Measurements from ENCODE around the gene AFAP1L1.

Gene AFAP1L1

GRCh38 chr5:149338364-149338763 lies 66.7 kb downstream of the AFAP1L1 start:
- DNase-seq (ENCODE audit: low read depth) = no peak
- Histone ChIP-seq H3K9ac (ENCODE audit: low read length) (no peak overlapping the region), H3K4me3 (ENCODE audit: low read length) (no peak overlapping the region), H3K27me3 (replicated peaks; ENCODE audit: control insufficient read depth, insufficient read depth, low read length) (no peaks in the 10 kb centered on the region), H3K36me3 (ENCODE audit: control insufficient read depth, insufficient read depth, low read length, severe bottlenecking) (peaks cover 73% of the 10 kb centered on the region), H3K4me1 (ENCODE audit: control insufficient read depth, insufficient read depth, low read length) (no peaks in the 10 kb centered on the region), H3K9me3 (ENCODE audit: control insufficient read depth, low read length) (no peaks in the 10 kb centered on the region)

GRCh38 chr5:149340920-149341319 lies 69.3 kb downstream of the AFAP1L1 start:
- no peak overlapping the region for H3K9ac ChIP-seq (ENCODE audit: low read length)
- no peak overlapping the region for H3K4me3 ChIP-seq (ENCODE audit: low read length)
- H3K27me3 ChIP-seq (replicated peaks; ENCODE audit: control insufficient read depth, insufficient read depth, low read length) = no peaks in the 10 kb centered on the region
- H3K9me3 ChIP-seq (ENCODE audit: control insufficient read depth, low read length) = no peaks in the 10 kb centered on the region
- no peak for DNase-seq (ENCODE audit: low read depth)
- peaks cover 7% of the 10 kb centered on the region for H3K4me1 ChIP-seq (ENCODE audit: control insufficient read depth, insufficient read depth, low read length)
- H3K36me3 ChIP-seq (ENCODE audit: control insufficient read depth, insufficient read depth, low read length, severe bottlenecking) = peaks cover 54% of the 10 kb centered on the region

GRCh38 chr5:149341876-149342275 lies 70.2 kb downstream of the AFAP1L1 start:
- DNase-seq (ENCODE audit: low read depth) = no peak
- Histone ChIP-seq H3K27me3 (replicated peaks; ENCODE audit: control insufficient read depth, insufficient read depth, low read length) (no peaks in the 10 kb centered on the region), H3K36me3 (ENCODE audit: control insufficient read depth, insufficient read depth, low read length, severe bottlenecking) (peaks cover 46% of the 10 kb centered on the region), H3K9me3 (ENCODE audit: control insufficient read depth, low read length) (no peaks in the 10 kb centered on the region), H3K4me3 (ENCODE audit: low read length) (no peak overlapping the region), H3K9ac (ENCODE audit: low read length) (no peak overlapping the region), H3K4me1 (ENCODE audit: control insufficient read depth, insufficient read depth, low read length) (peaks cover 11% of the 10 kb centered on the region)

- Histone ChIP-seq H3K27me3 (replicated peaks; ENCODE audit: control insufficient read depth, insufficient read depth, low read length) (no peaks in the 10 kb centered on the region), H3K9ac (ENCODE audit: low read length) (peak overlapping the region; percentile 94), H3K4me3 (ENCODE audit: low read length) (peak overlapping the region; percentile 98), H3K9me3 (ENCODE audit: control insufficient read depth, low read length) (no peaks in the 10 kb centered on the region), H3K36me3 (ENCODE audit: control insufficient read depth, insufficient read depth, low read length, severe bottlenecking) (peaks cover 52% of the 10 kb centered on the region), H3K4me1 (ENCODE audit: control insufficient read depth, insufficient read depth, low read length) (peaks cover 19% of the 10 kb centered on the region)
- DNase-seq (ENCODE audit: low read depth) = no peak
Observed at GRCh38 chr5:149344151-149344550, 72.5 kb downstream of the AFAP1L1 start.

- Histone ChIP-seq H3K27me3 (replicated peaks; ENCODE audit: control insufficient read depth, insufficient read depth, low read length) (no peaks in the 10 kb centered on the region), H3K36me3 (ENCODE audit: control insufficient read depth, insufficient read depth, low read length, severe bottlenecking) (peaks cover 54% of the 10 kb centered on the region), H3K9ac (ENCODE audit: low read length) (peak within 1 kb of the TSS; percentile 94), H3K4me3 (ENCODE audit: low read length) (peak within 1 kb of the TSS; percentile 98), H3K4me1 (ENCODE audit: control insufficient read depth, insufficient read depth, low read length) (peaks cover 19% of the 10 kb centered on the region), H3K9me3 (ENCODE audit: control insufficient read depth, low read length) (no peaks in the 10 kb centered on the region)
- DNase-seq (ENCODE audit: low read depth) = peak; percentile 99
Observed at GRCh38 chr5:149345147-149345891, 73.7 kb downstream of the AFAP1L1 start, which contains the start of gene GRPEL2. Gene GRPEL2 (plus strand): TSS chr5:149345499. CDS start chr5:149345540, 41 bp downstream.

- Histone ChIP-seq H3K9ac (ENCODE audit: low read length) (peak overlapping the region; percentile 94), H3K4me1 (ENCODE audit: control insufficient read depth, insufficient read depth, low read length) (peaks cover 19% of the 10 kb centered on the region), H3K4me3 (ENCODE audit: low read length) (peak overlapping the region; percentile 98), H3K9me3 (ENCODE audit: control insufficient read depth, low read length) (no peaks in the 10 kb centered on the region), H3K27me3 (replicated peaks; ENCODE audit: control insufficient read depth, insufficient read depth, low read length) (no peaks in the 10 kb centered on the region), H3K36me3 (ENCODE audit: control insufficient read depth, insufficient read depth, low read length, severe bottlenecking) (peaks cover 54% of the 10 kb centered on the region)
- peak; percentile 69 for DNase-seq (ENCODE audit: low read depth)
Observed at GRCh38 chr5:149345892-149346222, 74.2 kb downstream of the AFAP1L1 start.

GRCh38 chr5:149348518-149348917 lies 76.9 kb downstream of the AFAP1L1 start:
- H3K4me1 ChIP-seq (ENCODE audit: control insufficient read depth, insufficient read depth, low read length) = peaks cover 19% of the 10 kb centered on the region
- no peak overlapping the region for H3K4me3 ChIP-seq (ENCODE audit: low read length)
- H3K9ac ChIP-seq (ENCODE audit: low read length) = no peak overlapping the region
- no peaks in the 10 kb centered on the region for H3K9me3 ChIP-seq (ENCODE audit: control insufficient read depth, low read length)
- no peak for DNase-seq (ENCODE audit: low read depth)
- no peaks in the 10 kb centered on the region for H3K27me3 ChIP-seq (replicated peaks; ENCODE audit: control insufficient read depth, insufficient read depth, low read length)
- peaks cover 66% of the 10 kb centered on the region for H3K36me3 ChIP-seq (ENCODE audit: control insufficient read depth, insufficient read depth, low read length, severe bottlenecking)

- Histone ChIP-seq H3K4me1 (ENCODE audit: control insufficient read depth, insufficient read depth, low read length) (peaks cover 17% of the 10 kb centered on the region), H3K4me3 (ENCODE audit: low read length) (no peak overlapping the region), H3K9me3 (ENCODE audit: control insufficient read depth, low read length) (no peaks in the 10 kb centered on the region), H3K27me3 (replicated peaks; ENCODE audit: control insufficient read depth, insufficient read depth, low read length) (no peaks in the 10 kb centered on the region), H3K9ac (ENCODE audit: low read length) (no peak overlapping the region), H3K36me3 (ENCODE audit: control insufficient read depth, insufficient read depth, low read length, severe bottlenecking) (peaks cover 74% of the 10 kb centered on the region)
- DNase-seq (ENCODE audit: low read depth) = no peak
Observed at GRCh38 chr5:149349382-149349781, 77.7 kb downstream of the AFAP1L1 start.

- DNase-seq (ENCODE audit: low read depth) = no peak
- H3K9me3 ChIP-seq (ENCODE audit: control insufficient read depth, low read length) = no peaks in the 10 kb centered on the region
- no peaks in the 10 kb centered on the region for H3K27me3 ChIP-seq (replicated peaks; ENCODE audit: control insufficient read depth, insufficient read depth, low read length)
- H3K9ac ChIP-seq (ENCODE audit: low read length) = no peak overlapping the region
- H3K36me3 ChIP-seq (ENCODE audit: control insufficient read depth, insufficient read depth, low read length, severe bottlenecking) = peaks cover 84% of the 10 kb centered on the region
- peaks cover 5% of the 10 kb centered on the region for H3K4me1 ChIP-seq (ENCODE audit: control insufficient read depth, insufficient read depth, low read length)
- no peak overlapping the region for H3K4me3 ChIP-seq (ENCODE audit: low read length)
Observed at GRCh38 chr5:149352169-149352568, 80.5 kb downstream of the AFAP1L1 start.

GRCh38 chr5:149353911-149354310 lies 82.3 kb downstream of the AFAP1L1 start:
- no peak overlapping the region for H3K9ac ChIP-seq (ENCODE audit: low read length)
- no peaks in the 10 kb centered on the region for H3K9me3 ChIP-seq (ENCODE audit: control insufficient read depth, low read length)
- DNase-seq (ENCODE audit: low read depth) = no peak
- no peaks in the 10 kb centered on the region for H3K27me3 ChIP-seq (replicated peaks; ENCODE audit: control insufficient read depth, insufficient read depth, low read length)
- no peak overlapping the region for H3K4me3 ChIP-seq (ENCODE audit: low read length)
- H3K36me3 ChIP-seq (ENCODE audit: control insufficient read depth, insufficient read depth, low read length, severe bottlenecking) = peaks cover 67% of the 10 kb centered on the region
- H3K4me1 ChIP-seq (ENCODE audit: control insufficient read depth, insufficient read depth, low read length) = peaks cover 5% of the 10 kb centered on the region

GRCh38 chr5:149355688-149356087 lies 84.0 kb downstream of the AFAP1L1 start:
- Histone ChIP-seq H3K27me3 (replicated peaks; ENCODE audit: control insufficient read depth, insufficient read depth, low read length) (no peaks in the 10 kb centered on the region), H3K36me3 (ENCODE audit: control insufficient read depth, insufficient read depth, low read length, severe bottlenecking) (peaks cover 49% of the 10 kb centered on the region), H3K9ac (ENCODE audit: low read length) (no peak overlapping the region), H3K4me3 (ENCODE audit: low read length) (no peak overlapping the region), H3K9me3 (ENCODE audit: control insufficient read depth, low read length) (no peaks in the 10 kb centered on the region), H3K4me1 (ENCODE audit: control insufficient read depth, insufficient read depth, low read length) (peaks cover 5% of the 10 kb centered on the region)
- DNase-seq (ENCODE audit: low read depth) = no peak

GRCh38 chr5:149356391-149356790 lies 84.7 kb downstream of the AFAP1L1 start:
- Histone ChIP-seq H3K9me3 (ENCODE audit: control insufficient read depth, low read length) (no peaks in the 10 kb centered on the region), H3K4me1 (ENCODE audit: control insufficient read depth, insufficient read depth, low read length) (peaks cover 5% of the 10 kb centered on the region), H3K27me3 (replicated peaks; ENCODE audit: control insufficient read depth, insufficient read depth, low read length) (no peaks in the 10 kb centered on the region), H3K9ac (ENCODE audit: low read length) (no peak overlapping the region), H3K36me3 (ENCODE audit: control insufficient read depth, insufficient read depth, low read length, severe bottlenecking) (peaks cover 42% of the 10 kb centered on the region), H3K4me3 (ENCODE audit: low read length) (no peak overlapping the region)
- DNase-seq (ENCODE audit: low read depth) = no peak
